ENCODE measurements around the gene HCN1.

- TF ChIP-seq CREB5 (CRISPR knock-in tag; IDR thresholded peaks at IDR 0.05; ENCODE audit: low read depth) (no peak), TOX (CRISPR knock-in tag; IDR thresholded peaks at IDR 0.05; ENCODE audit: borderline replicate concordance) (no peak)
These were observed 4.5 kb downstream of the HCN1 start for GRCh38 chr5:45691656-45692055.
